MM.1S (cell line): ENCODE data around the gene CACNA1C.

ENCODE experiments used
- DNase-seq: peaks from one replicate; pipeline ENCODE4 v3.0.0-alpha.2; 2015
- H2AFZ ChIP-seq: fragments of 300-600 bp; sonication (generic); 2 replicates; pipeline ENCODE4 v1.6.0; 2016; ENCODE audit warnings: antibody characterized with exemption, low read length
- H3F3A ChIP-seq: fragments of 300-600 bp; sonication (generic); 2 replicates; pipeline ENCODE4 v1.6.1; 2016; ENCODE audit warnings: mild to moderate bottlenecking, antibody characterized with exemption, low read length, moderate library complexity, mixed read lengths; ENCODE audit not compliant: insufficient read depth
- H3K27ac ChIP-seq: fragments of 300-600 bp; sonication (generic); 2 replicates; pipeline ENCODE4 v1.5.1; 2016; ENCODE audit warnings: mild to moderate bottlenecking, low read length
- H3K27me3 ChIP-seq: fragments of 300-600 bp; sonication (generic); replicated peaks from 2 replicates; pipeline ENCODE4 v1.6.0; 2016; ENCODE audit warnings: low read length; ENCODE audit not compliant: insufficient read depth
- H3K36me3 ChIP-seq: fragments of 300-600 bp; sonication (generic); replicated peaks from 2 replicates; pipeline ENCODE4 v1.6.1; 2016; ENCODE audit warnings: mild to moderate bottlenecking, low read length, mixed read lengths; ENCODE audit not compliant: insufficient read depth
- H3K4me1 ChIP-seq: fragments of 300-600 bp; sonication (generic); 2 replicates; pipeline ENCODE4 v1.6.1; 2016; ENCODE audit warnings: low read length, mixed read lengths
- H3K4me2 ChIP-seq: fragments of 300-600 bp; sonication (generic); 2 replicates; pipeline ENCODE4 v1.6.0; 2016; ENCODE audit warnings: low read depth, low read length
- H3K4me3 ChIP-seq: fragments of 300-600 bp; sonication (generic); 2 replicates; pipeline ENCODE4 v1.5.1; 2016; ENCODE audit warnings: low read length, mixed read lengths
- H3K79me2 ChIP-seq: fragments of 300-600 bp; sonication (generic); 2 replicates; pipeline ENCODE4 v1.6.1; 2016; ENCODE audit warnings: mixed run types, low read length, mixed read lengths
- H3K9ac ChIP-seq: fragments of 300-600 bp; sonication (generic); 2 replicates; pipeline ENCODE4 v1.6.1; 2016; ENCODE audit warnings: low read length, mixed read lengths
- H3K9me2 ChIP-seq: fragments of 300-600 bp; sonication (generic); replicated peaks from 2 replicates; pipeline ENCODE4 v1.6.1; 2016; ENCODE audit warnings: mild to moderate bottlenecking, low read length, mixed read lengths; ENCODE audit not compliant: insufficient read depth
- H3K9me3 ChIP-seq: fragments of 300-600 bp; sonication (generic); replicated peaks from 2 replicates; pipeline ENCODE4 v1.6.1; 2016; ENCODE audit warnings: mild to moderate bottlenecking, low read length, mixed read lengths; ENCODE audit not compliant: insufficient read depth
- H4K20me1 ChIP-seq: fragments of 300-600 bp; sonication (generic); 2 replicates; pipeline ENCODE4 v1.6.1; 2016; ENCODE audit warnings: mild to moderate bottlenecking, low read length, moderate library complexity, mixed read lengths; ENCODE audit not compliant: insufficient read depth
- EZH2 ChIP-seq: fragments of 300-600 bp; sonication (generic); optimal IDR thresholded peaks from 2 replicates; pipeline ENCODE3; 2017; ENCODE audit warnings: low read depth, mild to moderate bottlenecking, antibody characterized with exemption, low read length, mixed read lengths
- EZH2phosphoT487 ChIP-seq: fragments of 300-600 bp; sonication (generic); IDR thresholded peaks from 2 replicates; pipeline ENCODE4 v1.6.1; 2018; ENCODE audit warnings: antibody characterized with exemption, low read length
- TF ChIP-seq, protein P1 (sequence below): fragments of 300-600 bp; sonication (generic); IDR thresholded peaks from 2 replicates; pipeline ENCODE4 v1.5.1; 2016; ENCODE audit warnings: antibody characterized with exemption, low read length, mixed read lengths

The CACNA1C gene

DNA sequence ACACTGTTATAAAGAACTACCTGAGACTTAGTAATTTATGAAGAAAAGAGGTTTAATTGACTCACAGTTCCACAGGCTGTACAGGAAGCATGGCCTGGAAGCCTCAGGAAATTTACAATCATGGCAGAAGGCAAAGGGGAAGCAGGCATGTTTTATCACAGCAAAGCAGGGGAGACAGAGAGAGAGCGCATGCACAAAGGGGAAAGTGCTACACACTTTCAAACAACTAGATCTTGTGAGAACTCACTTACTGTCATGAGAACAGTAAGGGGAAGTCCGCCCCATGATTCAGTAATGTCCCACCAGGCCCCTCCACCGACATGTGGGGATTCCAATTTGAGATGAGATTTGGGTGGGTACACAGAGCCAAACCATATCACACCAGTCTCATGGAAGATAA lies 313.9 kb downstream of the CACNA1C start:
- Histone ChIP-seq H4K20me1 (no peaks in the 10 kb centered on the region), H3K4me2 (no peak overlapping the region), H3K4me1 (peaks cover 11% of the 10 kb centered on the region; the same call in 1 of the 2 replicates), H3K9me3 (no peaks in the 10 kb centered on the region), H3K4me3 (no peak overlapping the region), H3K79me2 (no peaks in the 10 kb centered on the region), H3K36me3 (no peaks in the 10 kb centered on the region), H3K9me2 (no peaks in the 10 kb centered on the region), H3K27ac (no peak overlapping the region), H3K27me3 (no peaks in the 10 kb centered on the region), H3F3A (no peaks in the 10 kb centered on the region), H2AFZ (no peak overlapping the region), H3K9ac (no peak overlapping the region)
- DNase-seq, result no peak
- TF ChIP-seq EZH2 (no peak), EZH2phosphoT487 (no peak)
- TF ChIP-seq, protein P1, sequence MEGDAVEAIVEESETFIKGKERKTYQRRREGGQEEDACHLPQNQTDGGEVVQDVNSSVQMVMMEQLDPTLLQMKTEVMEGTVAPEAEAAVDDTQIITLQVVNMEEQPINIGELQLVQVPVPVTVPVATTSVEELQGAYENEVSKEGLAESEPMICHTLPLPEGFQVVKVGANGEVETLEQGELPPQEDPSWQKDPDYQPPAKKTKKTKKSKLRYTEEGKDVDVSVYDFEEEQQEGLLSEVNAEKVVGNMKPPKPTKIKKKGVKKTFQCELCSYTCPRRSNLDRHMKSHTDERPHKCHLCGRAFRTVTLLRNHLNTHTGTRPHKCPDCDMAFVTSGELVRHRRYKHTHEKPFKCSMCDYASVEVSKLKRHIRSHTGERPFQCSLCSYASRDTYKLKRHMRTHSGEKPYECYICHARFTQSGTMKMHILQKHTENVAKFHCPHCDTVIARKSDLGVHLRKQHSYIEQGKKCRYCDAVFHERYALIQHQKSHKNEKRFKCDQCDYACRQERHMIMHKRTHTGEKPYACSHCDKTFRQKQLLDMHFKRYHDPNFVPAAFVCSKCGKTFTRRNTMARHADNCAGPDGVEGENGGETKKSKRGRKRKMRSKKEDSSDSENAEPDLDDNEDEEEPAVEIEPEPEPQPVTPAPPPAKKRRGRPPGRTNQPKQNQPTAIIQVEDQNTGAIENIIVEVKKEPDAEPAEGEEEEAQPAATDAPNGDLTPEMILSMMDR, result no peak

DNA sequence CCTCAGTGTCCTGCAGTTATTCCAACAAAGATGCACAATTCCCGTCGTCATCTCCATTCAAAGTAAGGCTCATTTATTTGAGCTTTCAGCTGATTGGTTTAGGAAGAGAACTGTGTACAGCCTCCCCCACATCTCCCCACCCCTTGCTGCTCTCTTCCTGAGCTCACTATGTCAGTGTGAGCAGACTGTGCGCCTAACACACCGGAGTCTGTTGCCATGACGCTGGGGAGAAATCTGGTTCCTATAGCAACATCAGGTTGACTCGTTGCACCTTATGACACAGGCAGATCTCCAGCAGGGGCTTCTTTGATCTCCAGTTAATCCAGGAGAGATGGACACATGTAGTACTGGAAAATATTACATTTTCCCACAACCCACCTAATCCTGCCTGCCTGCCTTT lies 319.4 kb downstream of the CACNA1C start:
- Histone ChIP-seq H3K4me3 (no peak overlapping the region), H3K4me2 (no peak overlapping the region), H3K27ac (no peak overlapping the region), H4K20me1 (no peaks in the 10 kb centered on the region), H3K9me2 (no peaks in the 10 kb centered on the region), H3K4me1 (peaks cover 11% of the 10 kb centered on the region; the same call in 1 of the 2 replicates), H2AFZ (no peak overlapping the region), H3K27me3 (no peaks in the 10 kb centered on the region), H3F3A (no peaks in the 10 kb centered on the region), H3K9ac (no peak overlapping the region), H3K36me3 (no peaks in the 10 kb centered on the region), H3K79me2 (no peaks in the 10 kb centered on the region), H3K9me3 (no peaks in the 10 kb centered on the region)
- DNase-seq, result no peak
- TF ChIP-seq, protein P1, result no peak
- no peak for TF ChIP-seq EZH2phosphoT487
- no peak for TF ChIP-seq EZH2

DNA sequence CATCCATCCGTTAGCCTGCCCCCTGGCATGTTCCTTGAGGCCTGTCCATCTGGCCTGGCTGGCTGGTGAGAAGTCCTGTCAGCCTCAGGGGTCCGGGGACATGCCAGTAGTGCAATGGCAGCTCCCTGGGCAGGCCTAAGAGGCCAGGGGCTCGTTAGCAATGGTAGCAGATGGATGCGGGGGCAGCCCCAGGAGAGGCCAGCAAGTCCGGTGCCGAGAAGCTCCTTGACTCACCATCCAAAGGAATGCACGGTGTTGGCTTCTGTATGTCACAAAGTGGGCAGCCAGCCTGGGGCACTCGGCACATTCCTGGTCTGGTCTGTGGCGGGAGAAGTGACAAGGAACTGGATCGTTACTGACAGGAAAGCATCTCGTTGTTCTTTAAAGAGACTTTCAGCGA lies 319.9 kb downstream of the CACNA1C start:
- Histone ChIP-seq H3K27ac (no peak overlapping the region), H3F3A (no peaks in the 10 kb centered on the region), H3K27me3 (no peaks in the 10 kb centered on the region), H3K9me3 (no peaks in the 10 kb centered on the region), H3K9me2 (no peaks in the 10 kb centered on the region), H3K9ac (no peak overlapping the region), H3K4me3 (no peak overlapping the region), H3K4me1 (peaks cover 11% of the 10 kb centered on the region; the same call in 1 of the 2 replicates), H2AFZ (no peak overlapping the region), H4K20me1 (no peaks in the 10 kb centered on the region), H3K36me3 (no peaks in the 10 kb centered on the region), H3K4me2 (no peak overlapping the region), H3K79me2 (no peaks in the 10 kb centered on the region)
- TF ChIP-seq EZH2phosphoT487 (no peak), EZH2 (no peak)
- TF ChIP-seq, protein P1, result no peak
- DNase-seq, result no peak

DNA sequence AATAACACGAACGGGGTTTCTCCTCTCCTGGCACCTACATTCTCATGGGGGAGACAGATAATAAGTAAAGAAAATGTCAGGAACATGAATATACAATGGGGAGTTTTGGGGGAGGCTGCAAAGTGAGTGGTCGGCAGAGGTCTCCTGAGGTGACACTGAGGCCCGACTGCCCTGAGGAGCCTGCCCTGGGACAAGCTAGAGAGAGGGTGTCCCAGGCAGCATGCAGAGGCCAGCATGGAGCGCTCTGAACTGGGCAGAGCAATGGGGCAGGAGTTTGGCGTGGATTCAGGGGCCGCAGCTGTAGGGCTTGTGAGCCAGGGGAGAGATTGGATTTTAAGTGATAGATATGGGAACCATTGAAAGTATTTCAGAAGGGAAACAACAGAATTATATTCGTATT lies 320.5 kb downstream of the CACNA1C start:
- H2AFZ ChIP-seq, result no peak overlapping the region
- TF ChIP-seq EZH2 (no peak), EZH2phosphoT487 (no peak)
- TF ChIP-seq, protein P1, result no peak
- H3K9me3 ChIP-seq, result no peaks in the 10 kb centered on the region
- H3K27me3 ChIP-seq, result no peaks in the 10 kb centered on the region
- DNase-seq, result no peak
- no peak overlapping the region for H3K4me2 ChIP-seq
- H4K20me1 ChIP-seq, result no peaks in the 10 kb centered on the region
- H3K9me2 ChIP-seq, result no peaks in the 10 kb centered on the region
- peaks cover 12% of the 10 kb centered on the region for H3K4me1 ChIP-seq
- H3K9ac ChIP-seq, result no peak overlapping the region
- H3K36me3 ChIP-seq, result no peaks in the 10 kb centered on the region
- no peak overlapping the region for H3K4me3 ChIP-seq
- H3K79me2 ChIP-seq, result no peaks in the 10 kb centered on the region
- H3F3A ChIP-seq, result 0 out of 2 replicates have a peak, but pooled peaks cover 2% of the 10 kb centered on the region
- no peak overlapping the region for H3K27ac ChIP-seq
